ENCODE measurements around the gene HAPLN2.

DNA sequence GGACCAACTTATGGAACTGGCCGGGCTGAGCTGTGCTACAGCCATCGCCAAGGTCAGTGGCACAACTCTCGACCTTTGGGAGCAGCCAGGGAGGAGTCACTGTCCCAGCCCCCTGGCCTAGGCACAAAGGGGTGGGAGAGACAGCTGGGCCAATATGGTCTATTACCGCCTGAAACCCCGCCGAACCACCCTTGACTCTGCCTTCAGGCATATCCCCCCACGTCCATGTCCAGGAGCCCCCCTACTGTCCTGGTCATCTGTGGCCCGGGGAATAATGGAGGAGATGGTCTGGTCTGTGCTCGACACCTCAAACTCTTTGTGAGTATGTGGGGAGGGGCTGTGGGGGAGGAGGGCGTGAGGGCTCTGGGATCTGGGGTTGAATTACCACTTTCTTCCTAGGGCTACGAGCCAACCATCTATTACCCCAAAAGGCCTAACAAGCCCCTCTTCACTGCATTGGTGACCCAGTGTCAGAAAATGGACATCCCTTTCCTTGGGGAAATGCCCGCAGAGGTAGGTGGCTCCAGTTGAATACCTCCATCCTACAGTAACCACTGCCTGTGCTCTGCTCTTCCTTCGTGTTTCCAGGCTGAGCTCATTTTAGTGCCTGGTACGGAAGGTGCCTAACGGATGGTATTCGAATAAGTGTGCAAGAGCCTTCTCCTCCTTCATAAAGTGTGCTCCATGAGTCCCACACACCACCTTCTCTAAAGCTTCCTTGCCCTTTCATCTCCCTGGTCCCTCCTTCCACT is 26.9 kb upstream of the HAPLN2 start:
- no peak for TF ChIP-seq ZNF610 (tag by site-specific recombination; IDR thresholded peaks at IDR 0.05; ENCODE audit: borderline replicate concordance)
- TF ChIP-seq ZSCAN30 (tag by site-specific recombination; IDR thresholded peaks at IDR 0.05), result no peak
- no peak for TF ChIP-seq ZFP41 (tag by site-specific recombination; IDR thresholded peaks at IDR 0.05; ENCODE audit: borderline replicate concordance)
